Measurements from ENCODE around the gene KCTD10.
"Not testable (repeated sequence)": the region's sequence is repeated elsewhere in the genome, so short reads cannot be mapped to it uniquely, and the experiment has no call there.

Gene KCTD10

GRCh38 chr12:109493938-109494337 is 16.8 kb upstream of the KCTD10 start:
- DNase-seq = no peak

- no peak for DNase-seq
Observed at GRCh38 chr12:109493090-109493489, 16.0 kb upstream of the KCTD10 start.

GRCh38 chr12:109492371-109492770 is 15.3 kb upstream of the KCTD10 start:
- no peak for DNase-seq

- no peak for DNase-seq
Observed at GRCh38 chr12:109491671-109492070, 14.6 kb upstream of the KCTD10 start.

GRCh38 chr12:109489955-109490565 is 13.0 kb upstream of the KCTD10 start:
- no peak for DNase-seq

- DNase-seq = no peak
Observed at GRCh38 chr12:109489016-109489954, 12.2 kb upstream of the KCTD10 start.

- DNase-seq = no peak
Observed at GRCh38 chr12:109488051-109488665, 11.1 kb upstream of the KCTD10 start.

GRCh38 chr12:109487181-109488050 is 10.3 kb upstream of the KCTD10 start:
- DNase-seq = no peak

GRCh38 chr12:109485201-109485600 is 8.1 kb upstream of the KCTD10 start:
- DNase-seq = no peak

GRCh38 chr12:109483346-109483745 is 6.2 kb upstream of the KCTD10 start:
- no peak for DNase-seq

- no peak for DNase-seq
Observed at GRCh38 chr12:109482894-109483293, 5.8 kb upstream of the KCTD10 start.

- DNase-seq = no peak
Observed at GRCh38 chr12:109482491-109482890, 5.4 kb upstream of the KCTD10 start.

GRCh38 chr12:109481863-109482262 is 4.8 kb upstream of the KCTD10 start:
- no peak for DNase-seq

GRCh38 chr12:109480356-109480755 is 3.3 kb upstream of the KCTD10 start:
- no peak for DNase-seq

GRCh38 chr12:109479761-109480160 is 2.7 kb upstream of the KCTD10 start:
- DNase-seq = no peak

GRCh38 chr12:109477963-109478315 is 839 bp upstream of the KCTD10 start:
- no peak for DNase-seq

- peak; percentile 46 for DNase-seq
Observed at GRCh38 chr12:109476807-109477184, 304 bp downstream of the KCTD10 start.

GRCh38 chr12:109475993-109476806 is 900 bp downstream of the KCTD10 start:
- DNase-seq = no peak

GRCh38 chr12:109475121-109475520 is 2.0 kb downstream of the KCTD10 start:
- DNase-seq = no peak

GRCh38 chr12:109473526-109474270 is 3.4 kb downstream of the KCTD10 start:
- DNase-seq = not testable (repeated sequence)

GRCh38 chr12:109473006-109473405 is 4.1 kb downstream of the KCTD10 start:
- DNase-seq = no peak

Data from NCI-H2171 treated with DMSO at 0.1 percent for 48 hours (cell line).